Spleen (tissue), 7 donors: ENCODE results near the gene RNF126.

ENCODE experiments used
- POLR2AphosphoS5 ChIP-seq, 3 donors: sonication (generic); formaldehyde crosslinking; IDR thresholded peaks; one replicate each; pipeline ENCODE4 v1.5.1; 2017; ENCODE audit warnings: antibody characterized with exemption in 3 of 3
- TF ChIP-seq, protein P1 (sequence below), 11 experiments: fragments of 200-600 bp in 7 of 11; fragments of 450-650 bp in 4 of 11; sonication (generic) in 4 of 11; IDR thresholded peaks in 8 of 11; conservative IDR thresholded peaks in 3 of 11; 1 replicate in 7 of 11; 2 replicates in 4 of 11; pipeline versions ENCODE4 v1.4.0 to v1.8.0; 2016 to 2021; ENCODE audit warnings: antibody characterized with exemption in 11 of 11, inconsistent platforms in 4 of 11, mild to moderate bottlenecking in 1 of 11
- donor health status: DM: no; HTN: no; CAD: no; lungs with moderate emphysema.
- donor health status: DM: no; HTN: no; CAD: no.
- donor health status: DM: no; HTN: no; CAD: no.

DNA sequence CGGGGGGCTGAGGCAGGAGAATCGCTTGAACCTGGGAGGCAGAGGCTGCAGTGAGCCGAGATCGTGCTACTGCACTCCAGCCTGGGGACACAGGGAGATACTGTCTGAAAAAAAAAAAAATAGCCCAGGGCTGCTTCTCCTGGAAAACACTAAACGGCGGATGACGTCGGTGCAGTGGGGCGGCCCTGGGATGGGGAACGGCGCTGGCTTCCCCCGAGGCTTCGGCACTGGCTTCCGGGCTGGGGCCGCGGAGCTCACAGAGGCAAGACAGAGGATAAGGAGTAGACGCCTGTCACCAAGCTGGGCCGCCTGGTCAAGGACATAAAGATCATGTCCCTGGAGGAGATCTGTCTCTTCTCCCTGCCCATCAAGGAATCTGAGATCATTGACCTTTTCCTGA is 27.2 kb upstream of the RNF126 start:
- TF ChIP-seq POLR2AphosphoS5 (IDR thresholded peaks at IDR 0.05) = no peak
- TF ChIP-seq, protein P1, sequence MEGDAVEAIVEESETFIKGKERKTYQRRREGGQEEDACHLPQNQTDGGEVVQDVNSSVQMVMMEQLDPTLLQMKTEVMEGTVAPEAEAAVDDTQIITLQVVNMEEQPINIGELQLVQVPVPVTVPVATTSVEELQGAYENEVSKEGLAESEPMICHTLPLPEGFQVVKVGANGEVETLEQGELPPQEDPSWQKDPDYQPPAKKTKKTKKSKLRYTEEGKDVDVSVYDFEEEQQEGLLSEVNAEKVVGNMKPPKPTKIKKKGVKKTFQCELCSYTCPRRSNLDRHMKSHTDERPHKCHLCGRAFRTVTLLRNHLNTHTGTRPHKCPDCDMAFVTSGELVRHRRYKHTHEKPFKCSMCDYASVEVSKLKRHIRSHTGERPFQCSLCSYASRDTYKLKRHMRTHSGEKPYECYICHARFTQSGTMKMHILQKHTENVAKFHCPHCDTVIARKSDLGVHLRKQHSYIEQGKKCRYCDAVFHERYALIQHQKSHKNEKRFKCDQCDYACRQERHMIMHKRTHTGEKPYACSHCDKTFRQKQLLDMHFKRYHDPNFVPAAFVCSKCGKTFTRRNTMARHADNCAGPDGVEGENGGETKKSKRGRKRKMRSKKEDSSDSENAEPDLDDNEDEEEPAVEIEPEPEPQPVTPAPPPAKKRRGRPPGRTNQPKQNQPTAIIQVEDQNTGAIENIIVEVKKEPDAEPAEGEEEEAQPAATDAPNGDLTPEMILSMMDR (IDR thresholded peaks at IDR 0.05 in 8 of 11, conservative IDR thresholded peaks at IDR 0.05 in 3 of 11) = no peak
